Panc1 (cell line): ENCODE results near the gene AKAP12. TPM values are rescaled to one million over a fixed set of nuclear protein-coding genes. Genes with fewer than 3 reads are reported as not detected.

Experiments used
- ATAC-seq: fragments of 200-7000 bp; cut with Tn5 transposase; 2 replicates; pipeline ENCODE4 v1.9.1; 2020; ENCODE audit warnings: mild to moderate bottlenecking, moderate library complexity
- BruUV-seq: library from RNA; stranded (reverse); fragments of 400-500 nt; replicated peaks from 2 replicates; lab custom pipeline; 2021; lab: Mats Ljungman, UMichigan
- CTCF ChIA-PET: fragments of 300-600 bp; sonication (Branson Sonifier 250); formaldehyde crosslinking; loops from one replicate; lab custom pipeline; 2022; ENCODE audit warnings: antibody characterized with exemption; lab: Charles Lee
- POLR2A ChIA-PET: fragments of 300-600 bp; sonication (Branson Sonifier 250); formaldehyde crosslinking; loops from one replicate; lab custom pipeline; 2022; ENCODE audit warnings: antibody characterized with exemption; lab: Charles Lee
- DNase-seq: peaks from one replicate; pipeline ENCODE4 v3.0.0-alpha.2; 2010; ENCODE audit warnings: low read depth, low spot score
- H3K27ac ChIP-seq: 2 replicates; pipeline ENCODE4 v1.5.1; 2011; ENCODE audit warnings: mild to moderate bottlenecking, low read length, inconsistent platforms
- H3K27me3 ChIP-seq: fragments of 200-500 bp; sonication (Bioruptor generic); 2 replicates; pipeline ENCODE4 v1.6.0; 2014; ENCODE audit warnings: low read length, inconsistent platforms; ENCODE audit not compliant: control insufficient read depth, insufficient read depth
- H3K36me3 ChIP-seq: fragments of 200-500 bp; sonication (Bioruptor generic); 2 replicates; pipeline ENCODE4 v1.5.1; 2014; ENCODE audit warnings: inconsistent platforms, mild to moderate bottlenecking, low read length, moderate library complexity; ENCODE audit not compliant: control insufficient read depth, insufficient read depth
- H3K4me1 ChIP-seq: 2 replicates; pipeline ENCODE4 v1.5.1; 2011; ENCODE audit warnings: inconsistent platforms, mild to moderate bottlenecking, low read length, moderate library complexity; ENCODE audit not compliant: control insufficient read depth, insufficient read depth
- H3K4me3 ChIP-seq, 2 experiments: 2 replicates each; pipeline ENCODE4 v1.5.1; 2011 to 2012; ENCODE audit warnings: low read depth in 2 of 2, low read length in 2 of 2, mild to moderate bottlenecking in 2 of 2, inconsistent platforms in 1 of 2, moderate library complexity in 1 of 2
- H3K9me3 ChIP-seq: fragments of 200-500 bp; sonication (Bioruptor generic); 2 replicates; pipeline ENCODE4 v1.5.1; 2014; ENCODE audit warnings: low read depth, mild to moderate bottlenecking, inconsistent platforms, low read length, moderate library complexity; ENCODE audit not compliant: control insufficient read depth, insufficient read depth
- CTCF ChIP-seq: fragments of 450-650 bp; IDR thresholded peaks from 2 replicates; pipeline ENCODE4 v1.5.1; 2017; ENCODE audit warnings: mild to moderate bottlenecking
- POLR2AphosphoS5 ChIP-seq: IDR thresholded peaks from 2 replicates; pipeline ENCODE4 v1.6.1; 2012; ENCODE audit warnings: mild to moderate bottlenecking, low read depth, low read length, moderate library complexity
- SIN3A ChIP-seq: IDR thresholded peaks from 2 replicates; pipeline ENCODE4 v1.6.1; 2012; ENCODE audit warnings: low read depth, mild to moderate bottlenecking, low read length, moderate library complexity, borderline replicate concordance; ENCODE audit not compliant: insufficient read depth
- TCF7L2 ChIP-seq: IDR thresholded peaks from 2 replicates; pipeline ENCODE4 v1.6.1; 2011; ENCODE audit warnings: mild to moderate bottlenecking, low read depth, low read length, inconsistent platforms
- in situ Hi-C: cut with HindIII; loops from 2 replicates; pipeline ENCODE4 v1.10.0; 2016; ENCODE audit warnings: low sequenced_read_pairs, low pct_unique_long_range_greater_than_20kb
- intact Hi-C: fragments of 100-400 bp; cut with micrococcal nuclease; formaldehyde crosslinking; loops from one replicate; pipeline ENCODE4 v1.10.0; 2022; ENCODE audit not compliant: unreplicated experiment
- total RNA-seq: library from RNA; stranded (reverse); gene quantifications from one replicate; pipeline ENCODE4 v1.2.1, GENCODE V29; 2021; ENCODE audit not compliant: unreplicated experiment
- TF ChIP-seq, protein P1 (sequence below), 2 experiments: IDR thresholded peaks; 2 replicates each; pipeline ENCODE4 v1.6.1; 2011 to 2012; ENCODE audit warnings: low read depth in 2 of 2, control low read depth in 1 of 2, low read length in 1 of 2, mild to moderate bottlenecking in 1 of 2, moderate library complexity in 1 of 2; ENCODE audit not compliant: insufficient read depth in 1 of 2

AKAP12 gene
- total RNA-seq, 1 experiment from 2014 or later, result 267 TPM

DNA sequence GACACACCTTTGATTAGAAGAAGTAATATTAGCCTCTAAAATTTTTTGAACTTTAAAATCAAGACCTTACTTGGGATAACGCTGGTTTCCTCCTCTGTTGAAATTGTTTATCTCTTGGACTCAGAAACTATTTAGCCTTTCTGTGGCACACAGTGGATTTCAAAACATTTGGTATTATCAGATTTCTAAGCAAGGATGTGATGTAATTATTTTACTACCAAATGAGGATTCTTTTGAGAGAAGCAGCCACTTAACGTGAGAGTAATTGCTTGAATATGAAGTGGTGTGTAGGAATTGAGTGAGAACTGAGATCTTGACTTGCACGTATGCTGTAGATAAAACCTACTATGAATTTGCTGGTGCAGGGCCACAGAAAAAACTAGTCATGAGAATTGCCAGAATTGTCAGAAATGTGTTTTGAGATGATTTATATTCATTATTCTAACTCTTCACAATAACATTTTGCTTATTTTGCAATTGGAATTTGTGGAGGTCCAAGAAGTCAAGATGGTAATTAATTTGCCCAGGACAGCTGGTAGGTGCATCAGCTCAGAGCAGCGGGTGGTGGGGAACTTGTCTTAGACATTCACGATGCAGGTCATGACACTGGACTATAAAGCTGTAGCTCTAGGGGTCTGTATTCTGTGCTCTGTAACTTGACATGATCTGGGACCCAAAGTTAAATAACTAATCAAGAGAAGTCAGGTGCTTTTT is 53.4 kb downstream of the AKAP12 start:
- no peaks in the 10 kb centered on the region for H3K27me3 ChIP-seq
- BruUV-seq, result no TSS peak
- POLR2A ChIA-PET, result no interaction called here
- ATAC-seq, result no peak
- in situ Hi-C loops, result no loop called here
- intact Hi-C loops, result no loop called here
- H3K9me3 ChIP-seq, result no peaks in the 10 kb centered on the region
- H3K36me3 ChIP-seq, result no peaks in the 10 kb centered on the region
- 0 out of 2 replicates have a peak, but pooled peaks cover 2% of the 10 kb centered on the region for H3K4me1 ChIP-seq
- TF ChIP-seq, protein P1, sequence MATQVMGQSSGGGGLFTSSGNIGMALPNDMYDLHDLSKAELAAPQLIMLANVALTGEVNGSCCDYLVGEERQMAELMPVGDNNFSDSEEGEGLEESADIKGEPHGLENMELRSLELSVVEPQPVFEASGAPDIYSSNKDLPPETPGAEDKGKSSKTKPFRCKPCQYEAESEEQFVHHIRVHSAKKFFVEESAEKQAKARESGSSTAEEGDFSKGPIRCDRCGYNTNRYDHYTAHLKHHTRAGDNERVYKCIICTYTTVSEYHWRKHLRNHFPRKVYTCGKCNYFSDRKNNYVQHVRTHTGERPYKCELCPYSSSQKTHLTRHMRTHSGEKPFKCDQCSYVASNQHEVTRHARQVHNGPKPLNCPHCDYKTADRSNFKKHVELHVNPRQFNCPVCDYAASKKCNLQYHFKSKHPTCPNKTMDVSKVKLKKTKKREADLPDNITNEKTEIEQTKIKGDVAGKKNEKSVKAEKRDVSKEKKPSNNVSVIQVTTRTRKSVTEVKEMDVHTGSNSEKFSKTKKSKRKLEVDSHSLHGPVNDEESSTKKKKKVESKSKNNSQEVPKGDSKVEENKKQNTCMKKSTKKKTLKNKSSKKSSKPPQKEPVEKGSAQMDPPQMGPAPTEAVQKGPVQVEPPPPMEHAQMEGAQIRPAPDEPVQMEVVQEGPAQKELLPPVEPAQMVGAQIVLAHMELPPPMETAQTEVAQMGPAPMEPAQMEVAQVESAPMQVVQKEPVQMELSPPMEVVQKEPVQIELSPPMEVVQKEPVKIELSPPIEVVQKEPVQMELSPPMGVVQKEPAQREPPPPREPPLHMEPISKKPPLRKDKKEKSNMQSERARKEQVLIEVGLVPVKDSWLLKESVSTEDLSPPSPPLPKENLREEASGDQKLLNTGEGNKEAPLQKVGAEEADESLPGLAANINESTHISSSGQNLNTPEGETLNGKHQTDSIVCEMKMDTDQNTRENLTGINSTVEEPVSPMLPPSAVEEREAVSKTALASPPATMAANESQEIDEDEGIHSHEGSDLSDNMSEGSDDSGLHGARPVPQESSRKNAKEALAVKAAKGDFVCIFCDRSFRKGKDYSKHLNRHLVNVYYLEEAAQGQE (IDR thresholded peaks at IDR 0.05; ENCODE audit: insufficient read depth in 1 of 2, low read depth in 2 of 2, low read length in 1 of 2), result no peak
- TF ChIP-seq POLR2AphosphoS5 (no peak), CTCF (no peak), SIN3A (no peak), TCF7L2 (no peak)
- no peak for DNase-seq
- CTCF ChIA-PET, result no interaction called here
- no peak overlapping the region for H3K4me3 ChIP-seq
- no peak overlapping the region for H3K27ac ChIP-seq

DNA sequence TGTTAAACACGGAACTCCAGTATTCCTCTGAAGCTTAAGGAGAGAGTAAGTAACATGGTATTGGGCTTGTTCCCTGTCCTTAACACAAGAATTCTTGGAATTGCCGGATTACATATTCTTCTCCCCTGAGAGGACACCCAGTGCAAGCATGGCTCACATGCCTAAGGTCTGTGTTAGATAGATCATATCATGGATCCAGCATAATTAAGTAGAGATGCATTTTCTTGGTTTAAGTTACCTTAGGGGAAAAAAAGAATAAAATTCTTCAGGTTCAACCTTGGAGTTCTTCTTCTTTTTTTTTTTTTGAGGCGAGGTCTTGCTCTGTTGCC is 53.9 kb downstream of the AKAP12 start:
- Histone ChIP-seq H3K27me3 (no peaks in the 10 kb centered on the region), H3K4me1 (0 out of 2 replicates have a peak, but pooled peaks cover 2% of the 10 kb centered on the region), H3K9me3 (no peaks in the 10 kb centered on the region), H3K36me3 (no peaks in the 10 kb centered on the region), H3K27ac (no peak overlapping the region), H3K4me3 (no peak overlapping the region)
- intact Hi-C loops (no loop called here), in situ Hi-C loops (no loop called here)
- TF ChIP-seq SIN3A (no peak), POLR2AphosphoS5 (no peak), CTCF (no peak)
- TF ChIP-seq, protein P1 (IDR thresholded peaks at IDR 0.05; ENCODE audit: insufficient read depth in 1 of 2, low read depth in 2 of 2, low read length in 1 of 2), result no peak
- BruUV-seq, result no TSS peak
- ChIA-PET CTCF (no interaction called here), POLR2A (no interaction called here)
- ATAC-seq (no peak), DNase-seq (no peak)
